Stimulated activated CD8-positive, alpha-beta memory T cell treated with anti-CD3 and anti-CD28 coated beads, Interleukin-12 subunit alpha, Interleukin-12 subunit beta, amount 100 ng/mL, for 24 hours (primary cell): ENCODE measurements around the gene SEC14L5.
A peak's percentile ranks its signal among the peaks of the same experiment; 100 is the strongest.

Experiments used
- DNase-seq: peaks from one replicate; pipeline ENCODE4 v3.0.0-alpha.2; 2020; ENCODE audit errors: extremely low read depth

Gene SEC14L5

GRCh38 chr16:4957720-4958509 lies at the start of gene SEC14L5:
Gene SEC14L5, plus strand, starts transcription at chr16:4958330. Its CDS starts 994 bp downstream, at chr16:4959324.
- peak; percentile 79 for DNase-seq

GRCh38 chr16:4908854-4909401 lies 49.2 kb upstream of the SEC14L5 start:
- DNase-seq: no peak

DNA sequence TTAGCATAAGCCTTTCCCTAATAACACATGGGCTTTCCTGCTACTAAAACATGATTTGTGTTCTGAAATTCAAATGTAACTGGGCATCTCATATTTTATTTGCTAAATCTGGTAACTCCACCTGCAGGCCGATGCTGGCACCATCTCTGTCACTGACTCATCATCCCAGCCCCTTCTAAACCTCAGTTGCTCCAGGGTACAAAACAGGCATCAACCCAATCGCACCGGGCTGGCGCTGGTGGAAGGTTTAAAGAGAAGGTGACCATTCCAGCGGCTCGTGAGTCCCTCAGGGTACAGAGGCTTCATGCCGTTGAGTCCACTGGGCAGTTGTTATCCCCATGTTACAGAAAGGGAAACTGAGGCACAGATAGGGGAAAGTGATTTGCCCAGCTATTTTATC lies 48.3 kb upstream of the SEC14L5 start:
- no peak for DNase-seq

DNA sequence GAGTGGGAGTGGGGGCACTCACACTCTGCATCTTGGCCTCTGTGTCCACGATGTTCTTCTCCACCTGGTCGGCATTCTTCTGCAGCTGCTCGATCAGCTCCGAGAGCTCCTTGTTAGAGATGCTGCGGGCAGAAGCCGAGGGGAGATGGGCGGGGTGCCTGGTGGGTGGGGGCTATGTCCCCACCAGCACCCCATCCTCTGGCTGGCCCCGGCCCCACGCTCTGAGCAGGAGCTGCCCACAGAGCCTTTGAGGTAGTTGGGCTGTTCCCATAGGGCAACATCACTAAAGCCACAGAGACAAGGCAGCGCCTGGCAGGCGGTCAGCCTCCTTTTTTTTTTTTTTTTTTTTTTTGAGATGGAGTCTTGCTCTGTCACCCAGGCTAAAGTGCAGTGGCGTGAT lies 47.3 kb upstream of the SEC14L5 start:
- DNase-seq: no peak

DNA sequence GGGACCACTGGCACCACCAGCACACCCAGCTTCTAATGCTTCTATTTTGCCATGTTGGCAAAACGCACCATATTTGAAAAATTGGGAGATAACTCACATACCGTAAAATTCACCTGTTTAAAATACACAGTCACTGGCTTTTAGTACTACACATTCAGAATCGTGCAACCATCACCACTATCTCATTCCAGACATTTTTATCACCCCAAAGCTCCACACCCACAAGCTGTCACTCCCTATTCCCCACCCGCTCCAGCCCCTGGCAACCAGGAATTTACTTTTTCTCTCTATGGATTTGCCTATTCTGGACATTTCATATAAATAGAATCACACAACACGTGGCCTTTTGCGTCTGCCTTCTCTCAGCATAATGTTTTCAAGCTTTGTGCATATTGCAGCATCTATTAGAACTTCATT lies 46.2 kb upstream of the SEC14L5 start:
- no peak for DNase-seq

DNA sequence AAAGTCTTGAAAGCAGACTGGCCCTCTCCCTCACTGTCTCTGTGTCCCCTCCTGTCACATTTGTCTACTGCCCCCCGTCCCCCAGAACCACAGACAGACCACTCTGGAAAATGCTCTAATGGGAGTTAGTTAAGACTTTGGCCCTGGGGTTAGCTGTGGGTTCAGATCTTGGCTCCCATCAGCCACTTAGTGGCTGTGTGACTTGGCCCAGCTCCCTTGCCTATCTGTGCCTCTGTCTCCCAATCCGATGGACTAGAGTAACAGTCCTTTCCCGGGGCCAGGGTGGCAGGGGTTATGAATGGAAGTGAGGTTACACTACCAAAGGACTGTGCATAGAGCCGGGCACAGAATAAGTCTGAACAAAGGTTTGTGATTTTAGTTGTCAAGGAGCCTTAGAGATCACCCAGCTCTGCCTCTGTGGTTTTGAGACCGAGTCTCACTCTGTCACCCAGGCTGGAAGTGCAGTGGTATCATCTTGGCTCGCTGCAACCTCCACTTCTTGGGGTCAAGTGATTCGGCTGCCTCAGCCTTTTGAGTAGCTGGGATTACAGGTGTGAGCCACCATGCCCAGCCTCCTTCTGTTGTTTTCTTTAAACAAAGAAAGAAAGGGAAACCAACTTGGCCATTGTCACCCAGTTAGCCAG lies 44.9 kb upstream of the SEC14L5 start:
- DNase-seq: no peak

- no peak for DNase-seq
Observed at GRCh38 chr16:4913774-4914525, 44.2 kb upstream of the SEC14L5 start.

- no peak for DNase-seq
Observed at GRCh38 chr16:4914528-4915225, 43.5 kb upstream of the SEC14L5 start.

DNA sequence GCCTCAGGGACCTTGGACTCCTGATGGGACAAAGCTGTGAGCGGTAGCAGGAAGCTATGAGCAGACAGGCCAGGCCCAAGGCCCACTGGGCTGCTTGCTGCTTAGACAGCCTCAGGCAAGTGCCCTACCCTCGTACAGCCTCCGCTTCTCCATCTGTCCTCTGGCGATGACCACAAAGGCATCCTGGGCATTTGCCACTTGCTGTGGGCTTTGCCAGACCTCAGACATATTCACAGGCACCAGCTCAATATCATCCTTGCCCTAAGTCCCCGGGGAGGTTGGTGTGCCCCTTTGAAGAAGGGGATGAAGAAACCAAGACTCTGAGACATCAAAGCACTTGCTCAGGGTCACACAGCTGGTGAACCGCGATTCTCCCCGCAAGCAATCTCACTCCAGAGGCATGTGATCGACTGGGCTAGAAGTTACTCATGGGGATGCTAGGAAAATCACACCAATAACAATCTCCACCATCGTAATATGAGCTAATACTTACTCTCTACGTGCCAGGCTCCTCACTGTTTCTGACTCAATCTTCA lies 42.8 kb upstream of the SEC14L5 start:
- no peak for DNase-seq

GRCh38 chr16:4917117-4917516 lies 41.0 kb upstream of the SEC14L5 start:
- no peak for DNase-seq

GRCh38 chr16:4918781-4919251 lies 39.3 kb upstream of the SEC14L5 start:
- DNase-seq: no peak

DNA sequence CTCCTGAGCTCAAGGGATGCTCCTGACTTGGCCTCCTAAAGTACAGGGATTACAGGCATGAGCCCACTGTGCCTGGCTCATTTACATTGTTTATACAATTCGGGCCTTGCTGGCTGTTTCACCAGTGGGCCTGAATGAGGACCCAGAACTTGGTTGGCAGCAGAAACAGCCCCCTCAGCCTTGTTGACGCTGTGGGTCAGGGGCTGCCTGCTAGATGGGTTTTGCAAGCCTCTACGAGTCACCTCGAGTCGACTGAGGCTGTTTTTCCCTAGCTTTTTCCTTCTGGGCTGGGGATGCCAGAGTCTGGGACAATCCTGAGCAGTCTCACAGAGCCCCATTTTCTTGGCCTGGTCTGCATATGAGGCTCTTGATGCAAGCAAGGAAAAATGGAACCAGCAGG lies 37.3 kb upstream of the SEC14L5 start:
- DNase-seq: no peak

DNA sequence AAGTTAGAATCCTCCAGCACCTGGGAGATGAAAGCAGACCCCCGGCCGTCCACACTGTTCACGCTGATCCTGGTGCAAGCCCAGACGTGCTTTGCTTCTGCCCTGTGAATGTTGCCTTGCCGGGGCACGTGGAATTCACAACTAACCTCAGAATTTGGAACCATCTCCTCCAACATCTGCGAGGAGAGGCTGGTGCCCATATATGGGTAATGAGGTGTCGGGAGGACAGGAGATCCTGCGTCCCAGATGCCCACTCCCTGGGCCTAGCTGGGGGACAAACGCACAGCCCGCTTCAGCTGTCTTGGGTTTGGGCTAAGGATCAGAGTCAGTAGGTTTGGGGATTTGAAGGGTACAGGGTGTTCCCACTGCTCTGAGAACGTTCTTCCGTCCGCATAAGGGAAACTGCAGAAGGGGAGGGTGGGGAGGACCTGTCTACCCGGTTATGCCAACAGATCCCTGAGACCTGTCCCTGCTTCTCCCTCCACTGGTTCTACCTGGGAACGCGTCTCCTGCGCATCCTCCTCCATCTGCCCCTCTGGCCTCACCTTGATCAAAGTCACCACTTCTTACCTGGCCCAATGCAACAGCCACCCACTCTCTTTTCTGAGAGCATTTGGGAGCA lies 35.3 kb upstream of the SEC14L5 start:
- DNase-seq: no peak

- DNase-seq: no peak
Observed at GRCh38 chr16:4923853-4924252, 34.3 kb upstream of the SEC14L5 start.

DNA sequence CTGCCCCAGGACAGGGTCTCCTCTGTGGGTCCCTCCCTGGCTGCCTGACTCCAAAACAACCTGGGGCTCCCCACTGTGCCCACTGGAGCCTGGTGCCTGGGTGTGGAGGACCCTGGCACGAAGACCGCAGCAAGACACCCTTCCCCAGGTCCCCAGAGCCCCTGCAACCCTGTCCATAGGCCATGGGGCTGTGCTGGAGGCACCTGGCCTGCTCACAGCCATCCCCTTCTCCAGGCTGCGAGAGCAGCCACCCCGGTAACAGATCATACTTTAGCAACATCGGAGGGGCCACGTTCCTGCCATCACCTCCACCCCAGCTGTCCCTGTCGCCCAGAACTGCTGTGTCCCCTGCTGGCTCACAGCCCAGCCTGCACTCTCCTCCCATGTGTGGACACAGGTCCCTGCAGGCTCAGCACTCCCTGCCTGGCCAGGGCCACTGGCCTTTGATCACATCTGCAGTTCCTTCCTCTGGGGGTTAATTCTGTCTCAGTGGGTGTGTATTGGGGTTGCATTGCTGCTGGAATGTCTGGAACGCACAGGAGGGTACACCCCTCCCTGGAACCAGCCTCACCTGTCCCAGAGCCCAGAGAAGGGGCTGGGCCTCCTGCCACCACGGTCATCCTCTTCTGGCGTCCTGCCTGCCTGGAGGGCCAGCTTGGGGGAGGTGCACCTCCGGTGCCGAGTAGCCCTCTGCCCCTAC lies 33.4 kb upstream of the SEC14L5 start:
- no peak for DNase-seq

- no peak for DNase-seq
Observed at GRCh38 chr16:4925293-4925607, 32.9 kb upstream of the SEC14L5 start.

GRCh38 chr16:4925791-4926190 lies 32.3 kb upstream of the SEC14L5 start:
- DNase-seq: no peak

- no peak for DNase-seq
Observed at GRCh38 chr16:4926928-4927327, 31.2 kb upstream of the SEC14L5 start.

GRCh38 chr16:4927661-4928060 lies 30.5 kb upstream of the SEC14L5 start:
- no peak for DNase-seq

- DNase-seq: no peak
Observed at GRCh38 chr16:4928227-4928626, 29.9 kb upstream of the SEC14L5 start.
